Heart right ventricle (tissue), 16 donors: ENCODE data around the gene ITGAX. TPM values are rescaled to one million over a fixed set of nuclear protein-coding genes. Genes with fewer than 3 reads are reported as not detected.

Experiments used
- ATAC-seq, 8 donors: fragments of 200-7000 bp; cut with Tn5 transposase; one replicate each; pipeline ENCODE4 v1.9.1; 2020; ENCODE audit warnings: mild to moderate bottlenecking in 8 of 8, moderate library complexity in 8 of 8, moderate number of reproducible peaks in 1 of 8
- DNase-seq, 2 donors: peaks; one replicate each; pipeline ENCODE4 v3.0.0-alpha.2; 2020
- H3K27ac ChIP-seq, 10 donors: fragments of 200-600 bp; sonication (generic) in 2 of 10; one replicate each; pipeline versions ENCODE4 v1.5.0 to v1.8.0; 2020 to 2022; ENCODE audit warnings: mild to moderate bottlenecking in 3 of 10
- H3K27me3 ChIP-seq, 7 donors: fragments of 200-600 bp; one replicate each; pipeline ENCODE4 v1.8.0; 2021 to 2022; ENCODE audit warnings: mild to moderate bottlenecking in 2 of 7
- H3K36me3 ChIP-seq, 9 donors: fragments of 200-600 bp; sonication (generic) in 1 of 9; one replicate each; pipeline versions ENCODE4 v1.5.0 to v1.8.0; 2020 to 2022; ENCODE audit warnings: mild to moderate bottlenecking in 2 of 9
- H3K4me1 ChIP-seq, 9 donors: fragments of 200-600 bp; sonication (generic) in 1 of 9; one replicate each; pipeline versions ENCODE4 v1.5.0 to v1.8.0; 2020 to 2022; ENCODE audit warnings: mild to moderate bottlenecking in 4 of 9
- H3K4me3 ChIP-seq, 10 donors: fragments of 200-600 bp; sonication (generic) in 2 of 10; one replicate each; pipeline versions ENCODE4 v1.5.0 to v1.8.0; 2020 to 2022; ENCODE audit warnings: mild to moderate bottlenecking in 7 of 10, moderate library complexity in 2 of 10
- H3K9me3 ChIP-seq, 11 donors: fragments of 200-600 bp in 10 of 11; sonication (generic) in 2 of 11; one replicate each; pipeline versions ENCODE4 v1.5.0 to v1.8.0; 2013 to 2022; ENCODE audit warnings: mild to moderate bottlenecking in 2 of 11, control low read depth in 1 of 11, moderate library complexity in 1 of 11
- CTCF ChIP-seq, 9 donors: fragments of 200-600 bp; sonication (generic) in 2 of 9; IDR thresholded peaks; one replicate each; pipeline versions ENCODE4 v1.5.0 to v1.8.0; 2021 to 2022; ENCODE audit warnings: antibody characterized with exemption in 9 of 9, mild to moderate bottlenecking in 5 of 9, moderate library complexity in 1 of 9
- WGBS, 2 donors: extraction: QIAGEN DNeasy Blood & Tissue Kit; methylation state at CpG; one replicate each; pipeline ENCODE4 v1.1.7; 2013; ENCODE audit warnings: inconsistent platforms in 1 of 2; 5-methylcytosine and 5-hydroxymethylcytosine counted together
- intact Hi-C, 10 donors: fragments of 100-400 bp; cut with DNase I; formaldehyde crosslinking; loops; one replicate each; pipeline versions ENCODE4 v1.11.1 to v1.14.2; 2022
- polyA plus RNA-seq, 2 donors: library from polyadenylated mRNA; stranded (reverse); fragments of 200-250 nt; gene quantifications; one replicate each; pipeline ENCODE4 v1.2.3, GENCODE V29; 2013
- total RNA-seq, 10 donors: library from RNA; stranded (reverse); fragmentation: NEBNext Ultra II Directional in 3 of 10; extraction: Animal tissue kit (Norgen Biotek cat#: 25700) in 3 of 10; gene quantifications; one replicate each; pipeline versions ENCODE4 v1.2.1 to v1.2.4, GENCODE V29; 2021 to 2023
- donor health status: Arrhythmogenic right ventricular cardiomyopathy.
- donor health status: ischemic (EF 13 %, LVEDD 7.1; RV severe dilation, severe dysfunction).
- donor health status: healthy with polysubstance abuse.
- donor health status: DM: no; HTN: yes; CAD: no.
- donor health status: DM: no; HTN: no; CAD: no.
- donor health status: ischemic (EF 25% LVEDD 6.9; RV normal size, moderate dysfunction).
- donor health status: ischemic (EF 25% LVEDD 5.7; RV mildly dilated, moderate dysfunction).
- donor health status: healthy.
- donor health status: DM: yes; HTN: yes; CAD: no.
- donor health status: Ischemic cardiomyopathy.
- donor health status: ischemic (EF 35%, LVEDD 5.7; RV mildly dilated, moderate dysfunction).
- donor health status: nonischemic (EF 11% LVEDD 7.7; RV severe dilation, severe dysfunction).
- donor health status: DM: yes; HTN: yes; CAD: no.
- donor health status: PGD.
- donor health status: ischemic (EF 29% LVEDD 5.4; RV normal size, mild dysfunction).
- donor health status: nonischemic (EF 23%, LVEDD 6.1; RV moderate dilation, normal function).

Gene ITGAX
- total and polyA plus RNA-seq, 12 donors = 0.79 to 18.5 (median 1.9) TPM

GRCh38 chr16:31361201-31362110 is 6.5 kb downstream of the ITGAX start:
- H3K27ac ChIP-seq = no peak overlapping the region
- TF ChIP-seq CTCF (IDR thresholded peaks at IDR 0.05) = no peak
- H3K9me3 ChIP-seq = no peaks in the 10 kb centered on the region
- DNase-seq (no peak), ATAC-seq (no peak)
- peaks cover 0 to 17% (median 0%) of the 10 kb centered on the region in 9 donors for H3K36me3 ChIP-seq
- peaks cover 0 to 35% (median 8%) of the 10 kb centered on the region in 9 donors for H3K4me1 ChIP-seq
- intact Hi-C loops = no loop called here
- H3K27me3 ChIP-seq = peaks cover 0 to 9% (median 0%) of the 10 kb centered on the region in 7 donors
- H3K4me3 ChIP-seq = no peak overlapping the region
- 78 to 79% methylated on average over 28 of the region's 28 CpGs for WGBS, 2 donors

GRCh38 chr16:31362476-31363405 is 7.8 kb downstream of the ITGAX start:
- Histone ChIP-seq H3K27me3 (peaks cover 0 to 9% (median 0%) of the 10 kb centered on the region in 7 donors), H3K27ac (no peak overlapping the region), H3K9me3 (no peaks in the 10 kb centered on the region), H3K36me3 (peaks cover 0 to 17% (median 0%) of the 10 kb centered on the region in 9 donors), H3K4me1 (peaks cover 0 to 38% (median 4%) of the 10 kb centered on the region in 9 donors), H3K4me3 (no peak overlapping the region)
- 83 to 86% methylated on average over 26 of the region's 26 CpGs for WGBS, 2 donors
- no peak for TF ChIP-seq CTCF (IDR thresholded peaks at IDR 0.05)
- DNase-seq (no peak), ATAC-seq (no peak)
- intact Hi-C loops = no loop called here

- no peak for DNase-seq
- TF ChIP-seq CTCF (IDR thresholded peaks at IDR 0.05) = no peak
- no peak for ATAC-seq
- H3K4me1 ChIP-seq = peaks cover 0 to 34% (median 0%) of the 10 kb centered on the region in 9 donors
- no peak overlapping the region for H3K4me3 ChIP-seq
- 82 to 88% methylated on average over 8 of the region's 8 CpGs for WGBS, 2 donors
- H3K27me3 ChIP-seq = peaks cover 0 to 9% (median 0%) of the 10 kb centered on the region in 7 donors
- H3K27ac ChIP-seq = no peak overlapping the region
- H3K9me3 ChIP-seq = no peaks in the 10 kb centered on the region
- H3K36me3 ChIP-seq = peaks cover 0 to 17% (median 0%) of the 10 kb centered on the region in 9 donors
- intact Hi-C loops = no loop called here
Observed at GRCh38 chr16:31363721-31364120, 8.7 kb downstream of the ITGAX start.

GRCh38 chr16:31364421-31364820 is 9.4 kb downstream of the ITGAX start:
- no peak for ATAC-seq
- intact Hi-C loops = no loop called here
- H3K4me1 ChIP-seq = peaks cover 0 to 34% (median 0%) of the 10 kb centered on the region in 9 donors
- H3K4me3 ChIP-seq = no peak overlapping the region
- 81 to 82% methylated on average over 6 of the region's 6 CpGs for WGBS, 2 donors
- no peaks in the 10 kb centered on the region for H3K9me3 ChIP-seq
- peaks cover 0 to 17% (median 0%) of the 10 kb centered on the region in 9 donors for H3K36me3 ChIP-seq
- no peak for DNase-seq
- peaks cover 0 to 9% (median 0%) of the 10 kb centered on the region in 7 donors for H3K27me3 ChIP-seq
- no peak overlapping the region for H3K27ac ChIP-seq
- no peak for TF ChIP-seq CTCF (IDR thresholded peaks at IDR 0.05)
